Cerebellar nuclear complex (tissue), 1 donor: Measurements from ENCODE around the gene SBNO2.

Experiments used
- DNase-seq, 2 experiments: peaks; one replicate each; lab custom pipeline; 2025; lab: John Stamatoyannopoulos, UW

Gene SBNO2

DNA sequence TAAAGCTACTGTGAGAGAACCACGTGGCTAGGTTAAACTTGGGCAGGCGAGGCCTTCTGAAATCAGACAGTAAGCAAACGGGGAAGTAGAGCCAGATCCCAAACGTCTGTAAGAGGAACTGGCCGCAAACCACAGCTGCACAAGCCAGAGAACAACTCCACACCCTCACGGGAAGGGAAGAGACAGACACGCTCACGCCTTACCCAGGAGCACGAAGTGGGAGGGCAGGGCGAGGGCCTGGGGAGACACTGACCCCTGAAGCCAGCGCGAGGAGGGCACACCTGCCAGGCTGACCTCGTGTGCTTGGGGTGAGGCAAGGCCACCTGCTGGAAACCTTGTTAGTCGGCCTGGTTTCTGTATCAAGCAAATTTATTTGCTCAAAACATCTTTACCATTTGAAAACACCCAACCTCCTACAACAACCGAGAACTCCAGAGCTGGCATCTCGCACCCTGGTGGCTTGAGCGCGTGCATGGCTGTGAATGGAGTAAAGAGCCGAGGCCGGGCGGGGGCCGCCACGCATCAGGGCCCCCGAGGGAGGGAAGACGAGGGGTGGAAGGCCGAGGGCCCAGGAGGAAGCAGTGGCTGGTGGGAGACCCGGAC is 86.2 kb downstream of the SBNO2 start:
- DNase-seq = no peak

DNA sequence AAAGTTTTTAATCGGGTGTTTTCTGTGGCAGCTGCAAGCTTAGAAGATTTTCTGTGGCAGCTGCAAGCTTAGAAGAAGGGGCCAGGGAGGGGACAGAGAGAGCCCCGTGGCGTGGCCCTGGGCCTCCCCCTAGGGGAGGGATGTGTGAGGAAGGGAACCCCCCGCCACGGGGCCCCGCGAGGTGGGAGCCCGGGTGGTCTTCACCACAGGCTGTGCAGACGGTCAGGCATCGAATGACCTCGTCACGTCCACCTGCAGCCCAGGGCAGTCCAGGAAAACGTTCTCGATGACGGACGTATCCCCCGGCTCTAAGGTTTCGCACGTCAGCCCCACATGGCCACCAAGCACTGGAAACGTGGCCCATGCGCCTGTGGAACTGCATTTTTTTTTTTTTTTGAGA is 87.5 kb downstream of the SBNO2 start:
- DNase-seq = no peak

DNA sequence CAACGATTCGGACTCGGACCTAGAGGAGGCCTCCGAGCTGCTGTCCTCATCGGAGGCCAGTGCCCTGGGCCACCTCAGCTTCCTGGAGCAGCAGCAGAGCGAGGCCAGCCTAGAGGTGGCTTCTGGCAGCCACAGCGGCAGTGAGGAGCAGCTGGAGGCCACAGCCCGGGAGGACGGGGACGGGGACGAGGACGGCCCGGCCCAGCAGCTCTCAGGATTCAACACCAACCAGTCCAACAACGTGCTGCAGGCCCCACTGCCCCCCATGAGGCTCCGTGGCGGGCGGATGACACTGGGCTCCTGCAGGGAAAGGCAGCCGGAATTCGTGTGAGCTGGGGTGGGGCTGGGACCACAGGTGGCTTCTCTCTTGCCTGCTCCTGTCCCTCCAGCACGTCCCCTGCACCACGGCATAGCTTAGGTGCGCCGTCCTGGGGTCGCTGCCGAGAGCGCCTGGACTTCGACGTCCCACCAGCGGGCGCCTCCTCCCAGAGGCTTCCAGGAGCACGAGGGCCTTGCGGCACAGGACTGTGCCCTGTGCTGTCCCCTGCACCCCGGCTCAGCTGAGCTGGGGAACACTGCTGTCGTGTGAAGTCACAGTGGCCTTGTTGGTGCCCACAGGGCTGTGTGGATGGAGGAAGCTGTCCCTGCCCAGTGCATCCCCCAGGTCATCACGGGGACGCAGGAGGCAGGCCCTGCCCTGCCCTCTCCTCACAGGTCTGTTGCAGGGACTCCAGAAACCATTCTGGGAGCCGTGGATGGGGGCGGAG is 88.2 kb downstream of the SBNO2 start:
- DNase-seq = no peak

DNA sequence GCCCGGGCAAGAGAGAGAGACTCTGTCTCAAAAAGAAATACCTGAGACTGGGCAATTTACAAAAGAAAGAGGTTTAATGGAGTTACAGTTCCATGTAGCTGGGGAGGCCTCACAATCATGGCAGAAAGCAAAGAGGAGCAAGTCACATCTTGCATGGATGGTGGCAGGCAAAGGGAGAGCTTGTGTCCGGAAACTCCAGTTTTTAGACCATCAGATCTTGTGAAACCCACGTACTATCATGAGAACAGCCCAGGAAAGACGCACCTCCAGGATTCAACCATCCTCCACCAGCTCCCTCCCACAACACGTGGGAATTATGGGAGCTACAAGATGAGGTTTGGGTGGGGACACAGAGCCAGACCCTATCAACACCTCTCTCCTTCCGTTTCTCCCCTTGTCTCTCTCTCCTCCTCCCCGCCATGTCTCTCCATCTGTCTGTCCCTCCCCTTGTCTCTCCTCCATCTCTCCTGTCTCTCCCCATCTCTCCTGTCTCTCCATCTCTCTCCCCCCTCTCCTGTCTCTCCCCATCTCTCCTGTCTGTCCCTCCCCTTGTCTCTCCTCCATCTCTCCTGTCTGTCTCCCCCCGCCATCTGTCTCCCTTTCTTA is 88.9 kb downstream of the SBNO2 start:
- DNase-seq = no peak

DNA sequence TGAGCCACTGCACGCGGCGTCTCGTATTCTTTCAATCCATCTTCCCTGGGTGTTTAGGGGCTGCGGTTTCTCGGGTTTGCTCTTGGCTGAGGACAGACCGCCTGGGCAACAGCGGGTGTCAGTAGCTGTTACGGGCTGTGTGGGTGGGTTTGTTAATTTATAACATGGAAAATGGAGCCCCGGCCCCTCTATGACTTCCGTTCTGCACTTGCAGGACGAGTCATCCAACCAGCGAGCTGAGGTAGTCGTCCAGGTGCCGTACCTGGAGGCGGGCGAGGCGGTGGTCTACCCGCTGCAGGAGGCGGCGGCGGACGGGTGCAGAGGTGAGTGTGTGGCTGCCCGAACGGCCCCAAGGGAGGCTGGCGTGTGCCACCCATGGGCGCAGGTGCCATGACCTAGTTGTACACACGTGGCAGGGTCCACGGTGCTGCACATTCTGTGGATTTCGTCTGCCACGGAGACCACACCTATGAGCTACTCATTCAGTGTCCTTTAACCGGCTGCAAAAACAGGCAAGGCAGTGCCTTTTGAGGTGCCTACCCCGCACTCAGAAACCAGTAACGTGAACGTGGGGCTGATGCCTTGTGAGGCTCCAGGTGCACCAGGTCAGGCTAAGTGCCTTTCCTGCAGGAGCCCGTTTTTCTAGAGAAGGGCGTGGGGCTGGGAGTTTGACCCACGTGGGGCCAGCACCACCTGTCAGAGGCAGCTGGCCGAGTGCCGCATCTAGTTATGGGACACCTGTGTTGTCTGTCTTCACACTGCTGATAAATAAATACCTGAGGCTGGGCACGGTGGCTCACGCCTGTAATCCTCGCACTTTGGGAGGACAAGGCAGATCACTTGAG is 89.8 kb downstream of the SBNO2 start:
- DNase-seq = no peak

DNA sequence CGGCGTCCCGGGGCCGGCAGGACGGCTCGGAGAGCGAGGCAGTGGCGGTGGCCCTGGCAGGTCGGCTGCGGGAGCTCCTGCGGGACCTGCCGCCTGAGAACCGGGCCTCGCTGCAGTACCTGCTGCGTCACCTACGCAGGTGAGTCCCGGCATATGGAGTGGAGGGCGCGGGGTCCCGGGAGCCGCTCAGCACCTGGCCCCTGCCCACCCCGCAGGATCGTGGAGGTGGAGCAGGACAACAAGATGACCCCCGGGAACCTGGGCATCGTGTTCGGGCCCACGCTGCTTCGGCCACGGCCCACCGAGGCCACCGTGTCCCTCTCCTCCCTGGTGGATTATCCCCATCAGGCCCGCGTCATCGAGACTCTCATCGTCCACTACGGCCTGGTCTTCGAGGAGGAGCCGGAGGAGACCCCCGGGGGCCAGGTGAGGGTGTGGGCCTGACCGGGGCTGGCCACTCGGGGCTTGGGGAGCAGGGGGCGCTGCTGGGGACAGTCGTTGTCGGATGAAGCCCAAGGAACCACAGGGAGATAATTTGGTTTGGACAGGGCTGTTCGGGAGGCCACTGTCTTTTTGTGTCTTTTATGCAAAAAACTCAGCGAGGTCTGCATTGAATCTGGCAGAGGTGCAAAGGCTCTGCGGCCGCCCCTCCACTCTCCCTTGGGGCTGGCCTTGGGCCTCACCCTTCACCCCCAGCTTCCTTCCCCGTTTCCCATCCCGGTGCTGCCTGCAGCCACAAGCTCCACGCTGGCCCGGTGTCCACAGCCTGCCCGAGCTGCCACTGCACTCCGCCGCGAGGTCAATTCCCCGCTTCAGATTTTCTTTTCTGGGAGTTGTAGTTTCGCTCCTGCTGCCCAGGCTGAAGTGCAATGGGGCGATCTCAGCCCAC is 90.9 kb downstream of the SBNO2 start:
- DNase-seq = no peak

DNA sequence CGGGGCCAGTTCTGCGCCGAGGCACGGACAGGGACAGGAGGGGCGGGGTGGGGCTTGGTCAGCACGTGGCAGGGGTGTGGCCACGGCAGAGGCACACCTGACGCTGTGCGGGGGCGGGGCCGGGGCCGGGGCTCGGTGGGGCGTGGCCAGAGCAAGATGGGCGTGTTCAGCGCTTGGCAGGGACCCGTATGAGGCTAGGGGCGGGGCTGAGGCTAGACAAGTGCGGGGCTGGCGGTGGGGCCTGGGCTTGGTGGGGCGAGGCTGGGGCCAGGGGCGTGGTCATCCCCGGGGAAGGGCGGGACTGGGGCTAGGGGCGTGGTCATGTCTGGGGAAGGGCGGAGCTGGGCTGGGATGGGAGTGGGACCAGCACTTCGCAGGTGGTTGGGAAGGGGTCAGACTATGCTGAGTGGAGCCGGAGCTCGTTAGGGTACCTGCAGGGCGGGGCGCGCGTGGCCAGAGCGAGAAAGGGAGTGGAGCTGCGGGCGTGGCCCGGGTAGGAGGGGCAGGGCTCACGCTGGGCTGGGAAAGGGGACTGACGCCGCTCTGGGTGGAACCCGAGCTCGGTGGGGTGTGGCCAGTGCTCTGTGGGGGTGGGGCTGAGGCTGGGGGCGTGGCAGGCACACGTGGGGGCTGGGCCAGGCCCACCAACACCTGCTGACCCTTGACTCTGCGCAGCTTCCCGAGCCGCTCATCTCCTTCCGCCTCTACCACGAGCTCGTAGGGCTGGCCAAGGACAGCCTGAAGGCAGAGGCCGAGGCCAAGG is 91.7 kb downstream of the SBNO2 start:
- no peak for DNase-seq

DNA sequence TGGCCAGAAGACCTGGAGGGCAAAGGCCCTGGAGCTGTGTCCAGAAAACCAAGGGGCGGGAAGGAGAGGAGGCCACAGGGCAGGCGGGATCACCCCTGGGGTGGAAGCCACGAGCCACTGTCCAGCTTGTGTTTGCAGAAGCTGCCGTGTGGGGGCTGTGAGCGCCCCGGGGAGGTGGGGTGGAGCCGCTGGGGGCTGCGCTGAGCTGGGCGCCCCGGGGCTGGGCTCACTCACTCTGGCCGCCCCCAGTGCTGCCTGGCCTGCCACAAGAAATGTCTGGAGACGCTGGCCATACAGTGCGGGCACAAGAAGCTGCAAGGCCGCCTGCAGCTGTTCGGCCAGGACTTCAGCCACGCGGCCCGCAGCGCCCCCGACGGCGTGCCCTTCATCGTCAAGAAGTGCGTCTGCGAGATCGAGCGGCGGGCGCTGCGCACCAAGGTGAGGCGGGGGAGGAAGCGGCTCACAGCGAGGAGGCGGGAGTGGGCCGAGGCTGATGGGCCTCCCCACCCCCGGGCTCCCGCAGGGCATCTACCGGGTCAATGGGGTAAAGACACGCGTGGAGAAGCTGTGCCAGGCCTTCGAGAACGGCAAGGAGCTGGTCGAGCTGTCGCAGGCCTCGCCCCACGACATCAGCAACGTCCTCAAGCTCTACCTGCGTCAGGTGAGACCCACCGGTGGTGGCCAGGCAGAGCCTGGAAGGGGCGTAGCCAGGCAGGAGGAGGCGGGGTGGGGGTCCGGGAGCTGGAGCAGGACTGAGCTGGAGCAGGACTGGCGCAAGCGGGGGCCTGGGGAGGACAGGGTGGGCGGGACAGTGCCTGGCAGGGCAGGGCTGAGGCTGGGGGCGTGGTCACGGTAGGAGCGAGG is 92.5 kb downstream of the SBNO2 start:
- DNase-seq = no peak

DNA sequence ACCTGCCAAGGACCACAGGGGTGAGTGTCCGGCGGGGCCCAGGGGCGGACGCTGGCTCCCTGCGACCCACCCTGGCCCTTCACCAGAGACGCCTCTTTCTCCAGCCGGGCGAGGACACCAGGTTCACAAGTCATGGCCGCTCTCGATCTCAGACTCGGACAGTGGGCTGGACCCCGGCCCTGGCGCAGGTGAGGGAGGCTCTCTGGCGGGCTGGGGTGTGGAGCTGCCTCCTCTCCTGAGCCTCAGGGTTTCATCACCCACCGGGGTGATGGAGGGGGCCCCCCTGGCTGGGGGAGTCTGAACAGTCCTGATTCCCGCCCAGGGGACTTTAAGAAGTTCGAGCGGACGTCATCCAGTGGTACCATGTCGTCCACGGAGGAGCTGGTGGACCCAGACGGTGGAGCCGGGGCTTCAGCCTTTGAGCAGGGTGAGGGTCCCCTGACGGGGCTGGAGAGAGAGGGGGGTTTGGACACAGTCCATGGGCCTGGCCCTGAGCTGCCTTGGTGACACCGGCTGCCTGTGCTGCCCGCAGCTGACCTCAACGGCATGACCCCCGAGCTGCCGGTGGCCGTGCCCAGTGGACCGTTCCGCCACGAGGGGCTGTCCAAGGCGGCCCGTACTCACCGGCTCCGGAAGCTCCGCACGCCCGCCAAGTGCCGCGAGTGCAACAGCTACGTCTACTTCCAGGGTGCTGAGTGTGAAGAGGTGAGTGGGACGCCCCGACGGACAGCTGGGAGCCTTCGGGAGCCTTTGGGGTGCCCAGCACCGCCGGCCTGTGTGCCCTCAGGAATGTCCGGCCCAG is 93.5 kb downstream of the SBNO2 start:
- no peak for DNase-seq

DNA sequence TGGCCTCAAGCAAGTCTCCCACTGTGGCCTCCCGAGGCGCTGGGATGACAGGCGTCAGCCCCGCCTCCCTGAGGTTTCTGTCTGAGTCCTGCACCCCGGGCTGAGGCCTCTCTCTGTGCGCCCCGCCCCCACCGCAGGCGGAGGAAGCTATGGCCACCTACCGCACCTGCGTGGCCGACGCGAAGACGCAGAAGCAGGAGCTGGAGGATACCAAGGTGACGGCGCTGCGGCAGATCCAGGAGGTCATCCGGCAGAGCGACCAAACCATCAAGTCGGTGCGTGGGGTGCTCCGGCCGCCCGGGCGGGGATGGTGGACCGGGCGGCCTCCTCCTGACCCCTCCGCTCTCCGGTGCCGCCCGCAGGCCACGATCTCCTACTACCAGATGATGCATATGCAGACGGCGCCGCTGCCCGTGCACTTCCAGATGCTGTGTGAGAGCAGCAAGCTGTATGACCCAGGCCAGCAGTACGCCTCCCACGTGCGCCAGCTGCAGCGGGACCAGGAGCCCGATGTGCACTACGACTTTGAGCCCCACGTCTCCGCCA is 94.4 kb downstream of the SBNO2 start:
- no peak for DNase-seq

DNA sequence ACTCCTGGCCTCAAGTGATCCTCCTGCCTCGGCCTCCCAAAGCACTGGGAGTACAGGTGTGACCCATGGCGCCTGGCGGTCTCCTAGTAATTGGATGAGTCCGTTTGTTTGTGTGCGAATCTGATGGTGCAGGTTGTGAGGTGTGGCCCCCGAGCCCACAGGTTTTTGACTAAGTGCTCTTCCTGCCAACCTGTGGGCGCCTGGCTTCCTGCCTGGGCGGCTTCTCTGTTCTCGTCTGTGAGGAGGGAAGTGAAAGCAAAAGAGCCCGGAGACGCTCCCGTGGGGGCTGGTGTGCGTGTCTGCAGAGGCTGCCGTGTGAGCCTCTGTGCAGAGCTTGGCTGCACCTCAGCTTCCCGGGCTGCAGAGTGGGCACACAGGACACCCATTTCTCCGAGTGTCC is 97.1 kb downstream of the SBNO2 start:
- DNase-seq = no peak

DNA sequence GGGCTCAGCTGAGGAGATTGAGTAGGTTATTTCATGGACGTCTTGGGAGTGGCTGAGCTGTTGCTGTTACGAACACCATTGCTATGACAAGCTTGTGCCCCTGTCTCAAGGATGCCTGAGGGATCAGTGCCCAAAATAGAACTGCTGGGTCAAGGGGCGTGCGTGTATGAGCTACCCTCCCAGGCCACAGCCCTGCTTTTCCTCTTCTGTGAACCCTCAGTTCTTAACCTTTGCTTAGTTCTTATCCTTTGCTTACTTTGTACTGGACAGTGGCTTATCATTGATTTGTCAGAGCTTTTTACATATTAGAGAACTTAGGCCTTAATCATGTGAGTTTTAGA is 98.1 kb downstream of the SBNO2 start:
- no peak for DNase-seq

DNA sequence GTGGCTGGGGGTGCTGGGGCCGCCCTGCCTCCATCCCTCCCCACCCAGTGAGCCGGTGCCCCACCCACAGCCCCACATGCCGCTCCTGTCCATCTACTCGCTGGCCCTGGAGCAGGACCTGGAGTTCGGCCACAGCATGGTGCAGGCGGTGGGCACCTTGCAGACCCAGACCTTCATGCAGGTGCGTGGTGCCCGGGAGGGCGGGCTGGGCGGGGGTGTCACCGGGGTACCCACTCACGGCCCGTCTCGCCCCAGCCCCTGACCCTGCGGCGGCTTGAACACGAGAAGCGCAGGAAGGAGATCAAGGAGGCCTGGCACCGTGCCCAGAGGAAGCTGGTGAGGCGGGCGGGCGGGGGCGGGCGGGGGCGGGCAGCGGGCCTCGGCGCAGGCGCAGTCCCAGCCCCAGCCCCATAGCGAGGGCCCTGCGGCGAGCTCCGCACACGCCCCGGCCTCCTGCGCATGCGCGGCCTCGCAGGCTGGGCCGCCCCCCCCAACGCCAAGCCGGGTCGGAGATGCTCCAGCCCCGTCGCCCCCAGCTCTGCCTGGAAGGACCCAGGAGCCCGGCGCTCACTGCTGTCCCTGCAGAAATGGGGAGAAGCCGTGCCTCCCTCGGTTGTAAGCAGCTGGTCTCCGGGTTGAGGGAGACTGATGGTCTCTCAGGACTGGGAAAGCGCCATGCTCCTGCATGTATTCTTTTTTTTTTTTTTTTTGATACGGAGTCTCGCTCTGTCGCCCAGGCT is 99.4 kb downstream of the SBNO2 start:
- no peak for DNase-seq

DNA sequence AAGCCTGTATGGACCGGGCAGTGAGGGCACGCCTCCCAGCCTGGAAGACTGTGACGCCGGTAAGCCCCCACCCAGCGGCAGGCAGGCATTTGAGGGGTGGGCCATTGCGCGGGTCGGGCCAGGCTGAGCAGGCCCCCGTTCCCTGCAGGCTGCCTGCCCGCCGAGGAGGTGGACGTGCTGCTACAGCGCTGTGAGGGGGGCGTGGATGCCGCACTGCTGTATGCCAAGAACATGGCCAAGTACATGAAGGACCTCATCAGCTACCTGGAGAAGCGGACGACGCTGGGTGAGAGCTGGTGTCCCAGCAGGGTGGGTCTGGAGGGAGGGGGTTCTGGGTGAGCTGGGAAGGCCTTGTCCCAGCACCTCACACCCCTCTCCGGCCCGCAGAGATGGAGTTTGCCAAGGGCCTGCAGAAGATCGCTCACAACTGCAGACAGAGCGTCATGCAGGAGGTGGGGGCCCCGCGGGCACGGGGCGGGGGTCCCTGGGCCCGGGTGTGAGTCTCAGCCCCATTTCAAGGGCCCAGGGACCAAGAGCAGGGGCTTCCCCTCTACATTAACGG is 100.0 kb downstream of the SBNO2 start:
- no peak for DNase-seq

DNA sequence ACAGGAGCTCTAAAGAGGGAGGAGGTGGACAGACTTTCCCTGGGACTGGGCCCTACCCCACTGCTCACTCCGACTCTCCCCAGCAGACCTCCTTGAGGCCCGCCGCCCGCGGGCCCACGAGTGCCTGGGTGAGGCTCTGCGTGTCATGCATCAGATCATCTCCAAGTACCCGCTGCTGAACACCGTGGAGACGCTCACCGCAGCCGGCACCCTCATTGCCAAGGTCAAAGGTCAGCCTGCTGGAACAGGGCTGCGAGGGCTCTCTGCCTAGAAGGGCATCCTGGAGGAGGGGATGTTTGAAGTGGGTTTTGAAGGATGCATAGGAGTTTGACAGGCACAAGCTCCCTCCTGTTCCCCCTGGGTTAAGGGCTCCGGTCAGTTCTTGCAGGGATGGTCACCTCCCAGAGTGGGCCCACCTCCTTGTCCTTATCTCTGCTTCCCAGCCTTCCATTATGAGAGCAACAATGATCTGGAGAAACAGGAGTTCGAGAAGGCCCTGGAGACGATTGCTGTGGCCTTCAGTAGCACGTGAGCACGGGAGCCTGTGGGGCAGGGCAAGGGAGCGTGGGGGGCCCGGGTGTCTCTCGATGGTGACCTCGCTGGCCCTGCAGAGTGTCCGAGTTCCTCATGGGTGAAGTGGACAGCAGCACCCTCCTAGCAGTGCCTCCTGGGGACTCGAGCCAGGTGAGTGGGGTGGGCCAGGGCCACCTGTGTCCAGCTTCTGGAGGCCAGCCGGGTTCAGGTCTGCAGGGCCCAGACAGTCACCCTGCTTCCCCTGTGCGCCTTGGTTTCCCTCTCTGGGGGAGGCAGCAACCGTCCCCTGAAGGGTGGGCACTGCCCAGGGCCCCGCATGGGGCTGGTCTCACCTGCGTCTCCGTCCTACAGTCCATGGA is 100.8 kb downstream of the SBNO2 start:
- DNase-seq = no peak

DNA sequence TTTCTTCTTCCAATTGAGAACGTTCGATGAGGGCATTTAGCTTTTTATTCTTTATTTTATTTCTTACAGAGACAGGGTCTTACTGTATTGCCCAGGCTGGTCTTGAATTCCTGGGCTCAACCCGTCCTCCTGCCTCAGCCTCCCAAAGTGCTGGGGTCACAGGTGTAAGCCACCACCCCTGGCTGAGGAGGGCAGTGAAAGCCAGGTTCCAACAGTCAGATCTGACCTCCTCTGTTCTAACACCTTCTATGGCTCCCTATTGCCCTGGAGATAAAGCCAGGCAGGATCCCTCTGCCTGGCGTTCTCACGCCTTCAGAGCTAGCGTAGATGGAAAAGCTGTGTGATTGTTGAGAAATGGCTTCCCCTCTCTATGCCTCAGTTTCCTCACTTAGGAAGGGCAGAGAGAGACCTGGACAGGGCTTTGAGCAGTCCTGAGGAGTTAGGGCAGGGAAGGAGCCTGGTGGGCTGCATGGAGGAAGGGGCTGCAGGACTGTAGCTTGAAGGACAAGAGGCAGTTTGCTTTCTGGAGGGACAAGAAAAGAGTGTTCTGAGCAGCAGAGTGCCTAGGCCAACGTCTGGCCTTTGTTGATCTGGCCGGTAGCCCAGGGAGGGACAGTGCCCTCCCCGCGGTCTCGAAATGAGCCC is 101.6 kb downstream of the SBNO2 start:
- DNase-seq = no peak
